T-helper 1 cell treated with Interleukin-12 subunit alpha and Interleukin-12 subunit beta and Interleukin-4 antibody, amounts not matched to agents 30 μg/mL and 1 μg/mL, for 36 hours (primary cell): ENCODE data around the gene TREM1.
A peak's percentile ranks its signal among the peaks of the same experiment; 100 is the strongest.
"Not testable (repeated sequence)": the region's sequence is repeated elsewhere in the genome, so short reads cannot be mapped to it uniquely, and the experiment has no call there.

Experiments used
- H3K27ac Mint-ChIP-seq: one replicate; pipeline ENCODE4 v1.8.0; 2021; ENCODE audit warnings: mild to moderate bottlenecking, mixed read lengths
- H3K27me3 Mint-ChIP-seq: one replicate; pipeline ENCODE4 v1.8.0; 2021; ENCODE audit warnings: low read depth, mixed read lengths
- H3K36me3 Mint-ChIP-seq: one replicate; pipeline ENCODE4 v1.8.0; 2021; ENCODE audit warnings: low read depth, mixed read lengths
- H3K4me1 Mint-ChIP-seq: one replicate; pipeline ENCODE4 v1.8.0; 2021; ENCODE audit warnings: low read depth, mixed read lengths
- H3K4me3 Mint-ChIP-seq: one replicate; pipeline ENCODE4 v1.8.0; 2021; ENCODE audit warnings: mild to moderate bottlenecking, moderate library complexity, mixed read lengths
- H3K9me3 Mint-ChIP-seq: one replicate; pipeline ENCODE4 v1.8.0; 2021; ENCODE audit warnings: mixed read lengths

Gene TREM1

GRCh38 chr6:41257369-41258195 is 28.9 kb downstream of the TREM1 start:
- Mint-ChIP-seq H3K4me1 (no peaks in the 10 kb centered on the region), H3K9me3 (peaks cover 25% of the 10 kb centered on the region), H3K36me3 (peaks cover 6% of the 10 kb centered on the region), H3K27ac (no peak overlapping the region), H3K4me3 (no peak overlapping the region), H3K27me3 (peaks cover 8% of the 10 kb centered on the region)

DNA sequence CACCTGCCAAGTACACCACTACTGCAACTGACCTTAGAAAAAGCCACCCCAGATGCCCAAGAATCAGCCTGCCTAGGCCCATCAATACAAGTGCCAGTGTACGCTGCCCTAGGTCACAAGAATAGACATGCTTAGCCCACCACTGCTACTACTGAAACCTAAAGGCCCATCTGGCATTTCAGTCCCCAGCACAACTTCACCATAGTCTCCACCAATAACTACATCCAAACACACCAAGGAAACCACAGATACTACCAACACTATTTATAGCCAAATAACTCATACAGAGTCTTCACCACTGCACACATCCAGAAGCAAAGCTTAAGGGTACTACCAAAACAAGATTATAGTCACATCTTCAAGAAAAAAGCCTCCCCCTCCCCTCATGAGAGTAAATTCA is 30.1 kb downstream of the TREM1 start:
- H3K27ac Mint-ChIP-seq: no peak overlapping the region

DNA sequence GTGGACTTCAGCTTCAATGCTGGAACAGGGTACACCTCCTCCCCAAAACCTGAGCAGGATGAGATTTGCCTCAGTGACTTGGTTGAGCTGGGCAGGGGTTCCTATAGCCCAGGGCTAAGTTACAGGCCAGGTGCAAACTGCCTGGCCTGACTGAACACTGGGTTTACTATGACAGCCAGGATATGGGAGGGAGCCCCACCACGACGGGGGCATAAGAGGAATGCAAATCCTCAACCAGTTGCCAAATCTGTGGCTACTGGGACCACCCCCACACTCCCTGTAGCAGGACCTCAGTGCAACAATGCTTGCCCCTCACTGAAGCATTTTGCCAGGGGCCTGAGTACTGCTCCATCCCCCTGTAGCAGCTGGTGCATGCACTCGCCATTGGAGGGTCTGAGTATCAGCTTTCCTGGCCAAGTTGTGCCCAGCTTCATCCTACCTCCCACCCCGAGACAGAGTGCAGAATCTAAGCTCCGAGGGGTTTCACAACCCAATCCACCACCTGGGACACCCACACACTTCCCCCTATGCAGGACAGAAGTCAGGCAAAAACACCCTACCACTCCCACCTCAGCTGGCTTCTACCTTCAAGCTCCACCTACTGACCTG is 30.7 kb downstream of the TREM1 start:
- H3K36me3 Mint-ChIP-seq: no peaks in the 10 kb centered on the region
- H3K4me1 Mint-ChIP-seq: no peaks in the 10 kb centered on the region
- H3K27ac Mint-ChIP-seq: no peak overlapping the region
- H3K4me3 Mint-ChIP-seq: no peak overlapping the region
- peaks cover 10% of the 10 kb centered on the region for H3K27me3 Mint-ChIP-seq
- H3K9me3 Mint-ChIP-seq: peaks cover 8% of the 10 kb centered on the region

More for the DNA sequence above, 30.1 kb downstream of the TREM1 start:
- H3K4me1 Mint-ChIP-seq: no peaks in the 10 kb centered on the region
- H3K36me3 Mint-ChIP-seq: no peaks in the 10 kb centered on the region
- peaks cover 10% of the 10 kb centered on the region for H3K27me3 Mint-ChIP-seq
- H3K4me3 Mint-ChIP-seq: no peak overlapping the region
- peaks cover 13% of the 10 kb centered on the region for H3K9me3 Mint-ChIP-seq

DNA sequence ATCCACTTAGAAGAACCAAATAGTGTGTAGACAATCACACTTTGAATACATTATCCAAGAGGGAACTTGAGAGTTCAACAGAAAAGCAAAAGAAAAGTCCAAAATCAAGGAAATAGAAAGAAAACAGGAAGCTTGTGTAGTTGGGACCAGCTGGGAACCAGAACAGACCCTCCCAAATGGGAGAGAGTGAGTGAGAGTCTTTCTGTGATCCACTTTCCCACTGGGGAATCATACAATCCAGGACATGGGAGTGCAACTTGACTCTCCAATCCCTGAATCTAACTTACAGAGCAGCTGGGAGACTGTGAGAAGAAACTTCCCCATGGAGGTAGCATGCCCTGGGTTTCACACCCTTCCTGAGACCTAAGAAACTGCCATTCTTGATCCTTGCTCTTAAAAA is 31.4 kb downstream of the TREM1 start:
- Mint-ChIP-seq H3K27me3 (peaks cover 8% of the 10 kb centered on the region), H3K27ac (no peak overlapping the region), H3K36me3 (no peaks in the 10 kb centered on the region), H3K4me3 (no peak overlapping the region), H3K9me3 (peaks cover 3% of the 10 kb centered on the region), H3K4me1 (no peaks in the 10 kb centered on the region)

DNA sequence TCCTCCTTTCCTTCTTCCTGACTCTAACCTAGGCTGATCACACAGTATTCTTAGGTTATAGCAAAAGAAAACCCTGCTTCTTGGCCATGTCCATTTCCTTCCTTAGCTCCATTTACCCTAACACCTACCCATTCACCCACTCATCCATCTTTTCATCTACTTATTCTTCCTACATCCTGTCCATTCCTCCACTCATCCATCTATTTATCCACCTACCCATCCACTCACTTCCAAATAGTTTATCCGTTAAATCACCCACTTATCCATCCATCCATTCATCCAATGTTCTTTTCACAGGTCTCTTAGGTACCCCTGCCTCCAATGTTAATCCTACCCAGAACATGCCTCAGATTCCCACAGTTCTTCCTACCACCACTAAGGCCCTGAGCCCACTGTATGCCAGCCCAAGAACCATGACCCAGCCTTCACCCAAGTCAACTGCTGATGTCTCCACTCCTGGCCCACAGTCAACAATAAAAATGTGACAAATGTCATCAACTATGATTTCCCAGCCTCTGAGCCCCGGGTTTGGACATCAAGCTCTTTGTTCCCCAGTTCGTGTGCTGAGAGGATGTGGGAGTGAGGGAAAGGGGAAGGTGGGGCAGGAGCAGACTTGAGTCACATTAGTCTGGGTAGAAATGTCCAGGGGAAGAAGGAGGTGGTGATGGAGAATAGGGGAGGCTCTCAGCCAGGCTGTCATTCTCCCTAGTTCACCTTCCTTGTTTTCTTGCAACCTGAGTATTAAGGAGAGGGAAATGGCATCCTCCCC is 33.9 kb downstream of the TREM1 start:
- no peak overlapping the region for H3K4me3 Mint-ChIP-seq
- no peaks in the 10 kb centered on the region for H3K9me3 Mint-ChIP-seq
- no peak overlapping the region for H3K27ac Mint-ChIP-seq
- H3K4me1 Mint-ChIP-seq: peaks cover 1% of the 10 kb centered on the region
- no peaks in the 10 kb centered on the region for H3K36me3 Mint-ChIP-seq
- H3K27me3 Mint-ChIP-seq: peaks cover 10% of the 10 kb centered on the region

DNA sequence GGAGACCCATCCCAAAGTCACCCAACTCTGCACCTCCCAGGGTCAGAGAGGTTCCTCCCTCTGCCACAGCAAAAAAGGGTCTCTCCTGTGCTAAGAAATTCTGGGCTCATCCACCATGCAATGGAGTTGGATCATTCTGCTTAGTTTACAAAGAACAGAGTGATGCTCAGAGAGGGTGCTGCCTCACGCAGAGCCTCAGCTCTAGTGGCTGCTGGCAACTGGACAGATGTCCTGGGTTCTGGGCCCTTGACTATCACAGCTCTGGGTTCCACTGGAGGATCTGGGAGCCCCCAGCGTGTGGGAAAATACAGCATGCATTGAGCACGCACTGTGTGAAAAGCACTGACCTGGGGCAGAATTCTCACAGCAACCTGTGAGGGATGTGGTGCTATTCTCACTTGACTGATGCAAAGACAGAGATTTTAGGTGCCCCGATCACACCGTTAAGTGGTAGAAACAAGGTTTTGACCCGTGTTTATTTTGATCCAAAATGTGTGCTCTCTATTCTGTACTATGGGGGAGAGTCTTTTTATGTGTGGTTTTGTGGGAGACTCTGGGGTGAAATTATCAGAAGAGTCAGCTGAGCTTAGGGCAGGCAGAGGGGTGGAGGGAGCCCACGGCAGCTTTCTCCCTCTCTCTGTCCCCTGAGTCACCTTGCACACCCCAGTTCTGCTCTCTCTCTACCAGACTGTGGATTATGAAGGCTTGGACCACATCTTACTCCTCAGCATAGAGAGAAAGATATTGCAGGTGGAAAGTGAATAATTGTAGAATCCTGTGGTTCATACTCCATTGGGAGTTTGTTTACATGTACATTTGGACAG is 38.4 kb downstream of the TREM1 start:
- H3K27ac Mint-ChIP-seq: no peak overlapping the region

DNA sequence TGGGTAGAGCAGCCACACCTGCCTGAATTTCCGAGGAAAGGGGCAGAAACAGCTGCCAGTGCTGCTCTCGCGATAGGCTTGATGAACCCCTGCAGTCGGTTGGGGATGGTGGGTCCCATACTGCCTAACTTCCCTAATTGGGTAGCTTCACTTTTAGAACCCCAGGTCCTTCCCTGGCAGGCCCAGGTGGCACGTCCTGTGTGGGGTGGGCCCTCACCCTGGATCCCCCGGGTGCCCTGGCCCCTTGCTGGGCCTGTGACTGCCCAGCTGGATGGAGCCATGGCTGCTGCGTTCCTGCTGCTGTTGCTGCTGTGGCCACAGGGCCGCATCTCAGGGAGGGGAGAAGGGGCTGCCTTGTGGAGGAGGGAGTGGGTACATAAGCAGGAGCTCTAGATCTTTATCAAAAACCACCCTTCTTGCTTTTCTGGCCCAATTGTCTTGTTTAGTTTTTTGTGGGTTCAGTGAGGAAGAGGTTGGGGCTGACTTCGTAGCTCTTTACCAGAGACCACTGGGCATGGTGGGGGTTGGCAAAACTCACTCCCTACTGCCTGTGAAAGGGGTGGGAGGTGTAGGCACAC is 39.1 kb downstream of the TREM1 start:
- peaks cover 8% of the 10 kb centered on the region for H3K4me1 Mint-ChIP-seq
- H3K9me3 Mint-ChIP-seq: peaks cover 6% of the 10 kb centered on the region
- H3K27me3 Mint-ChIP-seq: peaks cover 32% of the 10 kb centered on the region
- H3K27ac Mint-ChIP-seq: no peak overlapping the region
- H3K36me3 Mint-ChIP-seq: no peaks in the 10 kb centered on the region
- no peak overlapping the region for H3K4me3 Mint-ChIP-seq

More for the DNA sequence above, 38.4 kb downstream of the TREM1 start:
- H3K27me3 Mint-ChIP-seq: peaks cover 30% of the 10 kb centered on the region
- H3K9me3 Mint-ChIP-seq: peaks cover 6% of the 10 kb centered on the region
- peaks cover 6% of the 10 kb centered on the region for H3K4me1 Mint-ChIP-seq
- no peaks in the 10 kb centered on the region for H3K36me3 Mint-ChIP-seq
- no peak overlapping the region for H3K4me3 Mint-ChIP-seq

GRCh38 chr6:41246529-41246928 is 40.0 kb downstream of the TREM1 start:
- not testable (repeated sequence) for H3K4me1 Mint-ChIP-seq, H3K4me3 Mint-ChIP-seq, H3K9me3 Mint-ChIP-seq, H3K27ac Mint-ChIP-seq, H3K36me3 Mint-ChIP-seq
- peaks cover 36% of the 10 kb centered on the region for H3K27me3 Mint-ChIP-seq

DNA sequence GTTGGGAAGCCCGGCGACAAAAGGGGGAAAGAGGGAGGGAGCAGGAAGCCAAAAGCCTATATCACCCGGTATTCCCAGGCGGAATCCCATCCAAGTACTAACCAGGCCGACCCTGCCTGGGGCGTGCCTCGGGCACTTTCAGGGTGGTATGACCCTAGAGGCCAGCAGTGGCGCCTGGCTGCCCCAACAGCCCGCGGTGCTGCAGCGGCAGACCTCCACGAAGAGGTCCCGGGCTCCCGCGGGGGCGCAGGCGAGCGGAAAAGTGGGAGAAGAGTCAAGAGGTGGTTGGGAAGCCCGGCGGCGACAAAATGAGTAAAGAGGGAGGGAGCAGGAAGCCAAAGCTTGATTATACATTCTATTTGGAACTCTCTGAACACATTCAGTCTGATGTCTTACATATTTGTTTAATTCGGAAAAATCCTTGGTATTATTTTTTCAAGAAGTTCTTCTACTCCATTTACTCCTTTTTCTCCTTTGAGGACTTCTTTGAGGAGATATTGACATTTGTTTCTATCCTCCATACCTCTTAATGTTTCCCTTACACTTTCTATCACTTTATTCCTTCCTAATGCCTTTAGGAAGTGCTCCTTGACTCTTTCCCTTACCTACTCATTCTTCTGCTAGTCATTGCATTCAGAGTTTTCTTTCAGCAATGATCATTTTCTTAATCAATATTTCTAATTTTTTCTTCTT is 46.9 kb downstream of the TREM1 start:
- Mint-ChIP-seq H3K4me3 (no peak overlapping the region), H3K27ac (no peak overlapping the region), H3K27me3 (peaks cover 71% of the 10 kb centered on the region), H3K36me3 (no peaks in the 10 kb centered on the region), H3K4me1 (peaks cover 4% of the 10 kb centered on the region), H3K9me3 (no peaks in the 10 kb centered on the region)

- no peak overlapping the region for H3K4me3 Mint-ChIP-seq
- H3K36me3 Mint-ChIP-seq: no peaks in the 10 kb centered on the region
- H3K27ac Mint-ChIP-seq: no peak overlapping the region
- no peaks in the 10 kb centered on the region for H3K9me3 Mint-ChIP-seq
- no peaks in the 10 kb centered on the region for H3K4me1 Mint-ChIP-seq
- H3K27me3 Mint-ChIP-seq: peaks cover 61% of the 10 kb centered on the region
Observed at GRCh38 chr6:41237128-41237527, 49.4 kb downstream of the TREM1 start.

GRCh38 chr6:41236276-41236675 is 50.2 kb downstream of the TREM1 start:
- Mint-ChIP-seq H3K4me1 (no peaks in the 10 kb centered on the region), H3K27ac (peak overlapping the region; percentile 38), H3K36me3 (no peaks in the 10 kb centered on the region), H3K4me3 (no peak overlapping the region), H3K9me3 (no peaks in the 10 kb centered on the region), H3K27me3 (peaks cover 62% of the 10 kb centered on the region)

DNA sequence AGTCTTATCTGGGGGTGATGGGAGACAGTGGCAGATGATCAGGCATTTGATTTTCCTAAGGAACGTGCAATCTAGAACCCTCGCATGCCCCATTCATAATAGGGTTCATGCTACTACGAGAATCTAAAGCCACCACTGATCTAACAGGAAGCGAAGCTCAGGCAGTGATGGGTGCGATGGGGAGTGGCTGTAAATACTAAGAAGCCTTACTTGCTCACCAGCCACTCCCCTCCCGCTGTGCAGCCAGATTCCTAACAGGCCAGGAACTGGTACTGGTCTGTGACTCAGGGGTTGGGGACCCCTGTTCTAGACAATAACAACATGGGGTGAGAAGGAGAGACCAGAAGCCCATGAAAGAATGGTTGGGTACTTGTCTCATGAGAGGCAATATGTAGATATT is 53.8 kb downstream of the TREM1 start:
- Mint-ChIP-seq H3K27ac (no peak overlapping the region), H3K9me3 (no peaks in the 10 kb centered on the region), H3K4me1 (no peaks in the 10 kb centered on the region), H3K27me3 (peaks cover 38% of the 10 kb centered on the region), H3K36me3 (no peaks in the 10 kb centered on the region), H3K4me3 (no peak overlapping the region)

GRCh38 chr6:41231246-41231645 is 55.2 kb downstream of the TREM1 start:
- H3K27me3 Mint-ChIP-seq: peaks cover 30% of the 10 kb centered on the region
- no peaks in the 10 kb centered on the region for H3K36me3 Mint-ChIP-seq
- H3K27ac Mint-ChIP-seq: no peak overlapping the region
- H3K4me3 Mint-ChIP-seq: no peak overlapping the region
- no peaks in the 10 kb centered on the region for H3K9me3 Mint-ChIP-seq
- no peaks in the 10 kb centered on the region for H3K4me1 Mint-ChIP-seq
